RCC 7860 (cell line): ENCODE data around the gene HS3ST6.
"Not testable (repeated sequence)": the region's sequence is repeated elsewhere in the genome, so short reads cannot be mapped to it uniquely, and the experiment has no call there.

Experiments used
- DNase-seq: peaks from one replicate; pipeline ENCODE4 v3.0.0-alpha.2; 2015; ENCODE audit warnings: low spot score
- FAIRE-seq: peaks from 2 replicates; lab custom pipeline; 2012; peaks lifted over from hg19 to GRCh38; lab: Jason Lieb, UNC

Gene HS3ST6

DNA sequence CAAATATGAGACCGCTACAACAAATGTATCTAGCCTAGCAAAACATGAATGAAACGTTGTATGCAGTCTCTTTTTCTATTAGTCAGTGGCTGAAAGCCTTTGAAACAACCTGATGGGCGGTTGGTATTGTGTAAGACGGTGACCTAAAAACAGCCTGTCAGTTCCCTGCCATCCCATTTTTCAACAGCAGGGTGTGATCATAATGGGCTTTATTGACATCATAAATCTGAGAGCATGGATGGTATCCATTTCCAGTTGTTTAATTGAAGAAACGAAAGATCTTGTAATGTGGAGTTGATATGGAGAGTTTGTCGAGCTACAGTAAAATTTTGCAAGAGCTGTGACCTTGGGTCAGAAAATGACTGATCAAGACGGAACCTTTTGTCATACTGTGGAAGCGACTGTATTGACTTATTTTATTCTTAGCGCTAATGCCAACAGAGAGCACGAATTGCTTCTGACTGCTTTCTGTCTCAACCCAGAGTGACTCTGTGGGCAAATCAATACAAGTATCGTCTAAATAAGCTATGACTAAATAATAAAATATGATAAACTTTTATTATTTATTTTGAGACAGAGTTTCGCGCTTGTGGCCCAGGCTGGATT, 34.0 kb downstream of the HS3ST6 start:
- FAIRE-seq, result no peak
- DNase-seq, result no peak

GRCh38 chr16:1881172-1881571, 37.0 kb downstream of the HS3ST6 start:
- not testable (repeated sequence) for FAIRE-seq, DNase-seq

DNA sequence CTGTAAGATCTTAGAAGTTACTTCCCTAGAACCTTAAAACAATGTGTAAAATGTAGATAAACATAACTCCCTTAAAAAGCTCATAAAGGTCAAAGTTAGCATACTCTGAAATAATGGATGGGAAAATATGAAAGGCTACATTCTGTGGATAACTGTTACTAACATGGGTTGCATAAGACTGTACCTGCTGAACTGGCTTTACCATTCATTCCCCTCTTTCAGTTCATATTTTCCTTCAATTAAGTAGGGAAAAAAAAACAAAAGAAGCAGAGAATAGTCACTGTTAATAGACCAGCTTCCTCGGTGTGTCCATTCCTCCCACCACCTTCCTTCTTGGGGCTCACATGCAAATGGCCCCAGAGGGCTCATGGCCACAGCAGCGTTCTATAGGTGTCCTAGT, 38.7 kb downstream of the HS3ST6 start:
- no peak for DNase-seq

GRCh38 chr16:1878256-1878655, 40.0 kb downstream of the HS3ST6 start:
- DNase-seq, result no peak
- FAIRE-seq, result no peak

More for the DNA sequence above, 38.7 kb downstream of the HS3ST6 start:
- FAIRE-seq, result no peak

DNA sequence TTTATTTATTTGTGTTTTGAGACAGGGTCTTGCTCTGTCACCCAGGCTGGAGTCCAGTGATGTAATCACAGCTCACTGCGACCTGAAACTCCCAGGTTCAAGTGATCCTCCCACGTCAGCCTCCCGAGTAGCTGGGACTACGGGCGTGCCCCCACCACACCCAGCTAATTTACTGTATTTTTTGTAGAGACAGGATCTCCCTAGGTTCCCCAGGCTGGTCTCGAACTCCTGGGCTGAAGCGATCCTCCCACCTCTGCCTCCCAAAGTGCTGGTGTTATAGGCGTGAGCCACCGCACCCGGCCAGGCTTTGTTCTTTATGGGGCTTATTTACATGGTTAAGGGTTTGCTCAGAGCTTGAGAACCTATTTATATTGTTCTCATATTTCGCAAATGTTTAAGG, 40.4 kb downstream of the HS3ST6 start:
- DNase-seq (no peak), FAIRE-seq (no peak)

GRCh38 chr16:1877089-1877488, 41.1 kb downstream of the HS3ST6 start:
- FAIRE-seq, result no peak
- DNase-seq, result no peak

DNA sequence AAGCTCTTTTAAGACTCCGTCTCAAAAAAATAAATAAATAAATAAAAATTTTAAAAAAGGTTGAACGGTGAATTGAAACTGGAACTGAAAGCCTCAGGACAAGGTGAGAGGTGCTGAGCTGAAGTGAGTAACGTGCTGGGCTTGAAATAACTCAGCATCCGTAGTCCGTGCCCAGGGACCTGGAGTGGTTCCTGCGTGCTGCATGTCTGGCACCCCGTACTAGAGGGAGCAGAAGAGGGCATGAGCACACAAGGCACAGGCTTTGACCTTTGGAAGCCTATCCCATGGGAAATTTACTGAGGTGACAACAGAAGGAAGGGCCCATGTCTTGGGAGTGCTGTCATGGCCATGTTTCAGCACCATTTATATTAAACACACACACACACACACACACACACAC, 41.7 kb downstream of the HS3ST6 start:
- FAIRE-seq, result no peak
- no peak for DNase-seq

DNA sequence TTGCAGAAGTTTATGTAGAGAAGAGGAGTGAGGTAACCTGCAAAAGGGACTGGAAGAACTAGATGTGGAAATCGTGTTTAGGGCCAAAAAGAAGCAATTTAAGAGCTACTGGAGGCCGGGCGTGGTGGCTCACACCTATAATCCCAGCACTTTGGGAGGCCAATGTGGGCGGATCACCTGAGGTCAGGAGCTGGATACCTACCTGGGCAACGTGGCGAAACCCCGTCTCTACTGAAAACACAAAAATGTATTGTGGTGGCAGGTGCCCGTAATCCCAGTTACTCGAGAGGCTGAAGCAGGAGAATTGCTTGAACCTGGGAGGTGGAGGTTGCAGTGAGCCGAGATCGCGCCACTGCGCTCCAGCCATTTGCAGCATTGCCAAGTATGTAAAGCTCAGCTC, 42.1 kb downstream of the HS3ST6 start:
- not testable (repeated sequence) for DNase-seq, FAIRE-seq

GRCh38 chr16:1874854-1875253, 43.4 kb downstream of the HS3ST6 start:
- FAIRE-seq (no peak), DNase-seq (no peak)

GRCh38 chr16:1871974-1872635, 46.1 kb downstream of the HS3ST6 start, which contains the start of gene MEIOB:
Gene MEIOB, minus strand, starts transcription at chr16:1872164. Its CDS starts 3,989 bp downstream, at chr16:1868175.
- no peak for DNase-seq
- no peak for FAIRE-seq

GRCh38 chr16:1870365-1871082, 47.7 kb downstream of the HS3ST6 start:
- peak; percentile 97 for FAIRE-seq
- peak; percentile 93 for DNase-seq

GRCh38 chr16:1865902-1866690, 52.1 kb downstream of the HS3ST6 start:
- FAIRE-seq (no peak), DNase-seq (no peak)

GRCh38 chr16:1863681-1864460, 54.3 kb downstream of the HS3ST6 start:
- FAIRE-seq, result peak; percentile 68
- no peak for DNase-seq

- FAIRE-seq (no peak), DNase-seq (no peak)
Measured at GRCh38 chr16:1862394-1862793, 55.8 kb downstream of the HS3ST6 start.

DNA sequence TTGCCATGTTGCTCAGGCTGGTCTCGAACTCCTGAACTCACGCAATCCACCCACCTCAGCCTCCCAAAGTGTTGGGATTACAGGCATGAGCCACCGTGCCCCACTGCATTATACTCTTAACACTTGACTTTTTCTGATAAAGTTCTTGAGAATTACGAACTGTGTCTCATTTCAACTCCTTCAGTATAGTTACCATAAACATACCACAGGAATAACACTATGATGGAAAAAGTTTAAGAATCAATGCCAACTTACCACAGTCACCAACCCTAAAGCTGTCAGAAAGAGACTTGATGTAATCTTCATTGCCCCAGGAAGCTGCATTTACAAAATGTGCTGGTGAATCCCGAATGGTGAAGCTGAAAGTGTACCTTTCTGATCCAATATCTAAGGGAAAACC, 56.5 kb downstream of the HS3ST6 start:
- FAIRE-seq (no peak), DNase-seq (no peak)
